HG02571 (cell line): Measurements from ENCODE around the gene CYTH3.
"Not testable (repeated sequence)": the region's sequence is repeated elsewhere in the genome, so short reads cannot be mapped to it uniquely, and the experiment has no call there.

Experiments
- ATAC-seq: cut with Tn5 transposase; IDR thresholded peaks from one replicate; pipeline ENCODE4 v1.9.1; 2021; ENCODE audit warnings: mild to moderate bottlenecking, moderate library complexity; ENCODE audit not compliant: unreplicated experiment

Gene CYTH3

GRCh38 chr7:6200971-6201370 lies 71.5 kb downstream of the CYTH3 start:
- no peak for ATAC-seq

GRCh38 chr7:6198689-6199595 lies 73.5 kb downstream of the CYTH3 start:
- no peak for ATAC-seq

GRCh38 chr7:6197801-6198551 lies 74.4 kb downstream of the CYTH3 start:
- no peak for ATAC-seq

GRCh38 chr7:6193709-6194108 lies 78.7 kb downstream of the CYTH3 start:
- no peak for ATAC-seq

- ATAC-seq, result not testable (repeated sequence)
These were observed 81.9 kb downstream of the CYTH3 start for GRCh38 chr7:6190563-6190962.

GRCh38 chr7:6188389-6188788 lies 84.0 kb downstream of the CYTH3 start:
- no peak for ATAC-seq

GRCh38 chr7:6186577-6186976 lies 85.8 kb downstream of the CYTH3 start:
- no peak for ATAC-seq

GRCh38 chr7:6182993-6183392 lies 89.4 kb downstream of the CYTH3 start:
- ATAC-seq, result no peak

GRCh38 chr7:6181136-6181535 lies 91.3 kb downstream of the CYTH3 start:
- no peak for ATAC-seq

- ATAC-seq, result no peak
These were observed 92.1 kb downstream of the CYTH3 start for GRCh38 chr7:6180344-6180725.

GRCh38 chr7:6179620-6180343 lies 92.6 kb downstream of the CYTH3 start:
- no peak for ATAC-seq

- no peak for ATAC-seq
These were observed 94.0 kb downstream of the CYTH3 start for GRCh38 chr7:6178298-6179029.

- ATAC-seq, result no peak
These were observed 96.8 kb downstream of the CYTH3 start for GRCh38 chr7:6175645-6176044.

- ATAC-seq, result no peak
These were observed 99.5 kb downstream of the CYTH3 start for GRCh38 chr7:6172910-6173295.

- ATAC-seq, result no peak
These were observed 100.1 kb downstream of the CYTH3 start for GRCh38 chr7:6172224-6172909.

- ATAC-seq, result no peak
These were observed 100.7 kb downstream of the CYTH3 start for GRCh38 chr7:6171532-6172223.

GRCh38 chr7:6170571-6171531 lies 101.6 kb downstream of the CYTH3 start:
- ATAC-seq, result no peak

- no peak for ATAC-seq
These were observed 102.5 kb downstream of the CYTH3 start for GRCh38 chr7:6169805-6170520.
